Small intestine (tissue), 7 donors: Measurements from ENCODE around the gene PPP1R12B. TPM values are rescaled to one million over a fixed set of nuclear protein-coding genes. Genes with fewer than 3 reads are reported as not detected.
"Not testable (repeated sequence)": the region's sequence is repeated elsewhere in the genome, so short reads cannot be mapped to it uniquely, and the experiment has no call there.

Experiments used
- DNase-seq, 2 donors: peaks; one replicate each; pipeline versions ENCODE4 v3.0.0 to v3.0.0-alpha.2; 2013
- FAIRE-seq: peaks from 2 replicates; lab custom pipeline; 2012; peaks lifted over from hg19 to GRCh38; lab: Jason Lieb, UNC
- H3K27ac ChIP-seq, 3 donors: one replicate each; pipeline ENCODE4 v1.5.1; 2013; ENCODE audit warnings: low read length in 2 of 3, mild to moderate bottlenecking in 2 of 3, control low read depth in 1 of 3, inconsistent platforms in 1 of 3, low read depth in 1 of 3, moderate library complexity in 1 of 3
- H3K27me3 ChIP-seq, 3 donors: one replicate each; pipeline ENCODE4 v1.6.1; 2013; ENCODE audit warnings: low read length in 3 of 3, inconsistent platforms in 1 of 3; ENCODE audit not compliant: control insufficient read depth in 3 of 3, insufficient read depth in 3 of 3
- H3K36me3 ChIP-seq, 3 donors: one replicate each; pipeline ENCODE4 v1.6.1; 2013; ENCODE audit warnings: low read length in 3 of 3, inconsistent platforms in 1 of 3, low read depth in 1 of 3, mild to moderate bottlenecking in 1 of 3, moderate library complexity in 1 of 3; ENCODE audit not compliant: control insufficient read depth in 3 of 3, insufficient read depth in 2 of 3
- H3K4me1 ChIP-seq, 3 donors: one replicate each; pipeline ENCODE4 v1.6.1; 2013; ENCODE audit warnings: low read length in 2 of 3, inconsistent platforms in 1 of 3, low read depth in 1 of 3, mild to moderate bottlenecking in 1 of 3, moderate library complexity in 1 of 3; ENCODE audit not compliant: control insufficient read depth in 3 of 3, insufficient read depth in 2 of 3
- H3K4me3 ChIP-seq, 3 donors: one replicate each; pipeline ENCODE4 v1.5.1; 2013; ENCODE audit warnings: low read length in 3 of 3, control low read depth in 1 of 3, inconsistent platforms in 1 of 3, low read depth in 1 of 3, mild to moderate bottlenecking in 1 of 3, moderate library complexity in 1 of 3
- H3K9me3 ChIP-seq, 2 donors: one replicate each; pipeline ENCODE4 v1.6.1; 2013; ENCODE audit warnings: low read depth in 1 of 2, low read length in 1 of 2; ENCODE audit not compliant: control insufficient read depth in 2 of 2, insufficient read depth in 1 of 2
- WGBS, 3 donors: extraction: QIAGEN DNeasy Blood & Tissue Kit; methylation state at CpG; one replicate each; pipeline ENCODE4 v1.1.7; 2013; 5-methylcytosine and 5-hydroxymethylcytosine counted together
- polyA plus RNA-seq, 4 donors: library from polyadenylated mRNA; stranded (reverse) in 3 of 4; unstranded in 1 of 4; fragments of 200-250 nt in 3 of 4; fragments of 120-200 nt in 1 of 4; gene quantifications; one replicate each; pipeline versions ENCODE4 v1.2.1 to v1.2.3, GENCODE V29; 2013
- donor health status: healthy with polysubstance abuse.
- donor health status: control.
- donor health status: control.
- donor health status: Bipolar disorder and iron deficiency.
- donor health status: healthy.

PPP1R12B gene
- polyA plus RNA-seq, 4 donors, result 1.1 to 18.1 (median 8.6) TPM

- H3K4me1 ChIP-seq, H3K4me3 ChIP-seq, H3K27me3 ChIP-seq, H3K36me3 ChIP-seq, FAIRE-seq, DNase-seq, H3K9me3 ChIP-seq: not testable (repeated sequence)
- peak overlapping the region in 1 of 3 donors; percentile 26 for H3K27ac ChIP-seq
- 89 to 97% (median 89%) methylated on average over 2 of the region's 2 CpGs for WGBS, 3 donors
Measured at GRCh38 chr1:202520857-202521216, 172.3 kb downstream of the PPP1R12B start.

- WGBS, 3 donors, result 80 to 95% (median 83%) methylated on average over 1 of the region's 1 CpG
- H3K27ac ChIP-seq, H3K4me3 ChIP-seq, H3K9me3 ChIP-seq, FAIRE-seq, H3K36me3 ChIP-seq, DNase-seq, H3K4me1 ChIP-seq, H3K27me3 ChIP-seq: not testable (repeated sequence)
Measured at GRCh38 chr1:202521484-202521883, 173.0 kb downstream of the PPP1R12B start.

GRCh38 chr1:202521886-202522285 lies 173.4 kb downstream of the PPP1R12B start:
- no peak for FAIRE-seq
- WGBS, 3 donors, result 75 to 85% (median 84%) methylated on average over 2 of the region's 2 CpGs
- Histone ChIP-seq H3K27ac (no peak overlapping the region), H3K4me1 (no peaks in the 10 kb centered on the region), H3K4me3 (no peak overlapping the region), H3K9me3 (no peaks in the 10 kb centered on the region), H3K36me3 (no peaks in the 10 kb centered on the region), H3K27me3 (no peaks in the 10 kb centered on the region)
- no peak for DNase-seq

GRCh38 chr1:202526056-202526455 lies 177.6 kb downstream of the PPP1R12B start:
- not testable (repeated sequence) for H3K9me3 ChIP-seq, H3K4me3 ChIP-seq, H3K36me3 ChIP-seq, H3K27ac ChIP-seq, DNase-seq, H3K4me1 ChIP-seq, H3K27me3 ChIP-seq, FAIRE-seq
- WGBS, 3 donors, result 52 to 66% (median 56%) methylated on average over 1 of the region's 1 CpG

GRCh38 chr1:202528096-202528722 lies 179.7 kb downstream of the PPP1R12B start:
- H3K27ac ChIP-seq, H3K4me3 ChIP-seq, H3K4me1 ChIP-seq, FAIRE-seq, DNase-seq, H3K9me3 ChIP-seq, H3K27me3 ChIP-seq, H3K36me3 ChIP-seq: not testable (repeated sequence)
- WGBS, 3 donors, result 92 to 94% (median 94%) methylated on average over 2 to 3 of the region's 3 CpGs

GRCh38 chr1:202530686-202531085 lies 182.2 kb downstream of the PPP1R12B start:
- not testable (repeated sequence) for H3K27ac ChIP-seq, H3K4me3 ChIP-seq, H3K9me3 ChIP-seq, H3K4me1 ChIP-seq, FAIRE-seq, H3K36me3 ChIP-seq, H3K27me3 ChIP-seq, DNase-seq
- 79 to 100% (median 92%) methylated on average over 1 of the region's 1 CpG for WGBS, 3 donors

GRCh38 chr1:202531472-202531811 lies 182.9 kb downstream of the PPP1R12B start:
- DNase-seq (no peak), FAIRE-seq (no peak)
- Histone ChIP-seq H3K27ac (peak overlapping the region in 1 of 3 donors; percentile 38), H3K4me3 (no peak overlapping the region), H3K36me3 (no peaks in the 10 kb centered on the region), H3K4me1 (no peaks in the 10 kb centered on the region), H3K9me3 (no peaks in the 10 kb centered on the region), H3K27me3 (no peaks in the 10 kb centered on the region)
- WGBS, 3 donors, result 73 to 93% (median 82%) methylated on average over 1 of the region's 1 CpG

GRCh38 chr1:202531812-202532616 lies 183.5 kb downstream of the PPP1R12B start:
- DNase-seq, result peak in 1 of 2 donors; percentile 17
- H3K27me3 ChIP-seq, FAIRE-seq, H3K4me3 ChIP-seq, H3K4me1 ChIP-seq, H3K36me3 ChIP-seq, H3K9me3 ChIP-seq: not testable (repeated sequence)
- peak overlapping the region in 1 of 3 donors; percentile 38 for H3K27ac ChIP-seq
- 65 to 72% (median 68%) methylated on average over 6 of the region's 6 CpGs for WGBS, 3 donors
